OCI-LY1 (cell line): ENCODE data around the gene EEF2K.

Experiments used
- H2AFZ ChIP-seq: fragments of 200-600 bp; sonication (generic), shearing (Covaris generic); 2 replicates; pipeline ENCODE4 v1.6.0; 2014; ENCODE audit warnings: antibody characterized with exemption, mild to moderate bottlenecking, low read length
- H3F3A ChIP-seq: fragments of 200-600 bp; sonication (generic), shearing (Covaris generic); 2 replicates; pipeline ENCODE4 v1.6.0; 2014; ENCODE audit warnings: mild to moderate bottlenecking, antibody characterized with exemption, low read length, moderate library complexity; ENCODE audit not compliant: insufficient read depth
- H3K27ac ChIP-seq: fragments of 200-600 bp; sonication (generic); 2 replicates; pipeline ENCODE4 v1.5.1; 2014; ENCODE audit warnings: low read length, mixed run types, mild to moderate bottlenecking, low read depth; ENCODE audit not compliant: poor library complexity, severe bottlenecking
- H3K27me3 ChIP-seq: fragments of 200-600 bp; sonication (generic); 2 replicates; pipeline ENCODE4 v1.6.0; 2014; ENCODE audit warnings: antibody characterized with exemption, mild to moderate bottlenecking, low read length, moderate library complexity; ENCODE audit not compliant: insufficient read depth
- H3K36me3 ChIP-seq: fragments of 200-600 bp; sonication (generic); 2 replicates; pipeline ENCODE4 v1.6.1; 2014; ENCODE audit warnings: mild to moderate bottlenecking, antibody characterized with exemption, low read length, moderate library complexity, mixed read lengths; ENCODE audit not compliant: insufficient read depth
- H3K4me1 ChIP-seq: fragments of 200-600 bp; sonication (generic); 2 replicates; pipeline ENCODE4 v1.5.1; 2014; ENCODE audit warnings: mild to moderate bottlenecking, low read length, moderate library complexity; ENCODE audit not compliant: insufficient read depth, severe bottlenecking
- H3K4me2 ChIP-seq: fragments of 200-600 bp; sonication (generic), shearing (Covaris generic); 2 replicates; pipeline ENCODE4 v1.6.1; 2014; ENCODE audit warnings: low read length
- H3K4me3 ChIP-seq: fragments of 200-600 bp; sonication (generic); 2 replicates; pipeline ENCODE4 v1.5.1; 2014; ENCODE audit warnings: low read length, low read depth, mild to moderate bottlenecking, mixed read lengths; ENCODE audit not compliant: poor library complexity, severe bottlenecking
- H3K79me2 ChIP-seq: fragments of 200-600 bp; shearing (Covaris generic); 2 replicates; pipeline ENCODE4 v1.6.1; 2016; ENCODE audit warnings: mixed run types, low read length, mixed read lengths; ENCODE audit not compliant: insufficient read depth
- H3K9ac ChIP-seq: fragments of 200-600 bp; sonication (generic), shearing (Covaris generic); 2 replicates; pipeline ENCODE4 v1.6.1; 2014; ENCODE audit warnings: mild to moderate bottlenecking, low read length, mixed read lengths
- H3K9me2 ChIP-seq: fragments of 200-600 bp; sonication (generic), shearing (Covaris generic); 2 replicates; pipeline ENCODE4 v1.6.1; 2014; ENCODE audit warnings: low read depth, mild to moderate bottlenecking, low read length, mixed read lengths
- H3K9me3 ChIP-seq: fragments of 200-600 bp; shearing (Covaris generic); 2 replicates; pipeline ENCODE4 v1.6.1; 2014; ENCODE audit warnings: low read length, mixed read lengths
- H4K20me1 ChIP-seq: fragments of 200-600 bp; sonication (generic), shearing (Covaris generic); 2 replicates; pipeline ENCODE4 v1.6.0; 2016; ENCODE audit warnings: mild to moderate bottlenecking, low read length; ENCODE audit not compliant: insufficient read depth
- CTCF ChIP-seq: fragments of 200-600 bp; sonication (generic), shearing (Covaris generic); IDR thresholded peaks from 2 replicates; pipeline ENCODE4 v1.5.1; 2017; ENCODE audit warnings: mild to moderate bottlenecking, antibody characterized with exemption, low read length, moderate library complexity, mixed read lengths
- EZH2 ChIP-seq: fragments of 200-600 bp; sonication (generic), shearing (Covaris generic); IDR thresholded peaks from 2 replicates; pipeline ENCODE4 v1.8.0; 2017; ENCODE audit warnings: borderline replicate concordance, mixed run types, mild to moderate bottlenecking, antibody characterized with exemption, low read length, moderate library complexity, mixed read lengths

The EEF2K gene

GRCh38 chr16:22206013-22206841, at the start of gene EEF2K:
EEF2K (plus strand) TSS chr16:22206278; CDS start chr16:22225730, 19,452 bp downstream.
- peaks cover 4% of the 10 kb centered on the region; the same call in 1 of the 2 replicates for H3F3A ChIP-seq
- no peaks in the 10 kb centered on the region for H3K27me3 ChIP-seq
- H4K20me1 ChIP-seq = no peaks in the 10 kb centered on the region
- H3K4me2 ChIP-seq = peak within 1 kb of the TSS; percentile 72
- H3K9me3 ChIP-seq = peaks cover 4% of the 10 kb centered on the region
- TF ChIP-seq EZH2 (no peak), CTCF (peak; percentile 72)
- H3K9ac ChIP-seq = peak within 1 kb of the TSS; percentile 74
- H3K9me2 ChIP-seq = no peaks in the 10 kb centered on the region
- H3K27ac ChIP-seq = peak within 1 kb of the TSS; percentile 85
- peaks cover 24% of the 10 kb centered on the region for H3K79me2 ChIP-seq
- peak within 1 kb of the TSS; percentile 74 for H3K4me3 ChIP-seq
- peaks cover 8% of the 10 kb centered on the region for H3K36me3 ChIP-seq
- H2AFZ ChIP-seq = peak within 1 kb of the TSS; percentile 60
- H3K4me1 ChIP-seq = peaks cover 50% of the 10 kb centered on the region

- Histone ChIP-seq H3K27me3 (no peaks in the 10 kb centered on the region), H3K9me2 (no peaks in the 10 kb centered on the region), H4K20me1 (no peaks in the 10 kb centered on the region), H3F3A (no peaks in the 10 kb centered on the region), H3K4me2 (no peak overlapping the region), H3K9me3 (no peaks in the 10 kb centered on the region), H3K4me3 (no peak overlapping the region), H3K79me2 (no peaks in the 10 kb centered on the region), H3K27ac (no peak overlapping the region), H3K4me1 (no peaks in the 10 kb centered on the region), H3K36me3 (no peaks in the 10 kb centered on the region), H3K9ac (no peak overlapping the region), H2AFZ (no peak overlapping the region)
- TF ChIP-seq EZH2 = no peak
- TF ChIP-seq CTCF = no peak
Observed at GRCh38 chr16:22161401-22161800, 44.7 kb upstream of the EEF2K start.

- Histone ChIP-seq H3F3A (no peaks in the 10 kb centered on the region), H4K20me1 (no peaks in the 10 kb centered on the region), H3K36me3 (no peaks in the 10 kb centered on the region; the same call in 1 of the 2 replicates), H3K4me1 (no peaks in the 10 kb centered on the region), H3K9me2 (no peaks in the 10 kb centered on the region), H3K4me3 (no peak within 1 kb of the TSS), H3K4me2 (no peak within 1 kb of the TSS), H3K79me2 (no peaks in the 10 kb centered on the region), H3K27ac (no peak within 1 kb of the TSS), H3K27me3 (no peaks in the 10 kb centered on the region), H2AFZ (no peak within 1 kb of the TSS), H3K9ac (no peak within 1 kb of the TSS), H3K9me3 (no peaks in the 10 kb centered on the region)
- TF ChIP-seq CTCF = no peak
- no peak for TF ChIP-seq EZH2
Observed at GRCh38 chr16:22161999-22162655, 44.0 kb upstream of the EEF2K start, which contains the start of gene SDR42E2. SDR42E2 (plus strand) TSS chr16:22162506; CDS start chr16:22165583, 3,077 bp downstream.
